Measurements from ENCODE around the gene CIDEC. TPM values are rescaled to one million over a fixed set of nuclear protein-coding genes. Genes with fewer than 3 reads are reported as not detected.

CIDEC gene
- total RNA-seq, result not detected
- under 1 TPM; 0.24 to 0.54 TPM for polyA plus RNA-seq (ENCODE audit: insufficient read length in 2 of 2)
- long read RNA-seq, donor 1, partial matches to known transcripts, result 7 of 22 reads
- long read RNA-seq, donor 1, other reads (novel, unspliced or antisense), result 15 of 22 reads
- long read RNA-seq, donor 2, result 0 reads
- long read RNA-seq, donor 3, result 0 reads
- long read RNA-seq, donor 4, partial matches to known transcripts, result 120 of 120 reads
- long read RNA-seq, donor 4, other reads (novel, unspliced or antisense), result 0 of 120 reads

DNA sequence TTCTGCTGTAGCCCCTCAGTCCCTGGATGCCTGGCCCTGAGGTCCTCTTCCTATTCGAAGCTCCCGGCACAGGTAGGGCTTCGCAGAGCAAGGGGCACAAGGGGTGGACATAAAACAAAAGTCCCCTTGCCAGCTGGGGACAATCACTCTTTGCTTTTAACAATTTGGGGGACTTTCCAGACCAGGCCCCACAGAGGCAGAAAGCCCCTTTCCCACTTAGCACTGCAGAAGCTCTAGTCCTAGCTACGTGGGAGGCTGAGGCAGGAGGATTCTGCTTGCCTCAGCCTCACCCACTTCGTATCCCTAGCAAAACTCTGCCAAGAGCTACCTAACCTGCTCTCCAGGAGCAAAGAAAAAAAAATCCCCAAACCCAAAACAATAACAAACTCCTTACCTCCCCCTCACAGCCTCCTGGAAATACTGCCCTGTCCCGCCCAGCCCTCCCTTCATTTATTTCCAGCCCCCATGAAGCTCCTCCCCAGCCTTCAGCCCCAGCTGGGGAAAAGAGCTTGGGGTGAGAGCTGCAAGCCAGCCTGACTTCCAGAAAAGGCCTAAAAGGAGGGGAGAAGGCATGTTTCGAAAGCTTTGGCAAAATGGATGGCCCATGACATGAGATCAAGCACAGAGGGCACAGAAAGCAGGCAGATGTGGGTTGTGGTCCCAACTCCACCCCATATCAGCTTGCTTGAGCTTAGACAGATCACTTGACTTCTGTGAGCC, at the start of gene CIDEC:
CIDEC (minus strand) TSS at position 424 of the 720 bp plus-strand sequence. CDS start 1,767 bp downstream, outside the sequence.
- no peaks in the 10 kb centered on the region for H3K4me1 ChIP-seq (ENCODE audit: control insufficient read depth, insufficient read depth, low read length)
- no peaks in the 10 kb centered on the region for H3K27me3 ChIP-seq (ENCODE audit: control insufficient read depth, insufficient read depth, low read length)
- no peaks in the 10 kb centered on the region for H3K9me3 ChIP-seq (ENCODE audit: control insufficient read depth, insufficient read depth, low read length)
- no peak for DNase-seq (ENCODE audit: low read depth in 4 of 6, low spot score in 6 of 6)
- H3K36me3 ChIP-seq (ENCODE audit: control insufficient read depth, insufficient read depth, low read length), result no peaks in the 10 kb centered on the region
- H3K27ac ChIP-seq (ENCODE audit: low read depth, low read length), result no peak within 1 kb of the TSS
- 78% methylated on average over 6 of the region's 7 CpGs for WGBS (ENCODE audit: insufficient coverage)
- no peak within 1 kb of the TSS for H3K4me3 ChIP-seq (ENCODE audit: low read depth, low read length)

DNA sequence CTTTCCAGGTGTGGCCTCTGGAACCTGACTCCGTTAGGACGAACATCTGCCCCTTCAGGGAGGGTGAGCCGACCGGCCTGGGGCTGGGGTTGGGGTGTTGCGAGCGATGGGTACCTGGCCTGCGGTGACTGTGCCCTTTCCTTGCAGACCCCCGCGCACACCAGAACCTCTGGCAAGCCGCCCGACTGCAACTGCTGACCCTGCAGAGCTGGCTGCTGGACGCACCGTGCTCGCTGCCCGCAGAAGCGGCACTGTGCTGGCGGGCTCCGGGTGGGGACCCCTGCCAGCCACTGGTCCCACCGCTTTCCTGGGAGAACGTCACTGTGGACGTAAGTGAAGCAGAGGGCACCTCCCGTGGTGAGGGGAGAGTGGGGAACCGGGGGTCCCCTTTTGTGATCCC, 48.1 kb upstream of the CIDEC start:
- H3K4me1 ChIP-seq (ENCODE audit: control insufficient read depth, insufficient read depth, low read length), result peaks cover 11% of the 10 kb centered on the region
- no peaks in the 10 kb centered on the region for H3K27me3 ChIP-seq (ENCODE audit: control insufficient read depth, insufficient read depth, low read length)
- H3K36me3 ChIP-seq (ENCODE audit: control insufficient read depth, insufficient read depth, low read length), result peaks cover 10% of the 10 kb centered on the region
- no peak overlapping the region for H3K4me3 ChIP-seq (ENCODE audit: low read depth, low read length)
- H3K27ac ChIP-seq (ENCODE audit: low read depth, low read length), result no peak overlapping the region
- H3K9me3 ChIP-seq (ENCODE audit: control insufficient read depth, insufficient read depth, low read length), result no peaks in the 10 kb centered on the region
- DNase-seq (ENCODE audit: low read depth in 4 of 6, low spot score in 6 of 6), result no peak
- WGBS (ENCODE audit: insufficient coverage), result 95% methylated on average over 20 of the region's 23 CpGs

DNA sequence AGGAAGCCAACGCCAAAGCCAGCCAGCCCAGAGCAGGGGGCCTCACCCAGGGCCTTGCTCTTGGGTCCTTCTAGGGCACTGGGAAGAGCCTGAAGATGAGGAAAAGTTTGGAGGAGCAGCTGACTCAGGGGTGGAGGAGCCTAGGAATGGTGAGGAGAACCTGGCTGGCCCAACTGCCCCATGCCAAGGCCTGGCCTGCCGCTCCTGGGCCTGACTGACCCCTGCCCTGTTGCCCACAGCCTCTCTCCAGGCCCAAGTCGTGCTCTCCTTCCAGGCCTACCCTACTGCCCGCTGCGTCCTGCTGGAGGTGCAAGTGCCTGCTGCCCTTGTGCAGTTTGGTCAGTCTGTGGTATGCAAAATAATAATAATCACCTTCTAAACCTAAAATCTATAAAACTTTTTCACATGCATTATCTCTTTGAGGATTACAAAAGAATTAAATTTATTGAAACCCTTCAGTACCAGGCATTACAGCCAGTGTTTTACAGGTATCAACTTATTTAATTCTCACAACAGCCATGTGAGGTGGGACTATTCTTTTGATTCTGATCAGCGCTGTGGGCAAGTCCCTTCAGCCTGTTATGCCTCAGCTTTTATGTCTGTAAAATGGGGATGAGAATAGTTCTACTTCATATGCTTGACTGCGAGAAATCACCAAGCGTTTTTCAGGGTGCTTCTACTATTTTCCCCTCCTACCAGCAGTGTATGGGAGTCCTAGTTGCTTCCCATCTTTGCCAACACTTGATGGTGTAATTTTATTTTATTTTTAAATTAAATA, 38.4 kb upstream of the CIDEC start:
- no peak for DNase-seq (ENCODE audit: low read depth in 4 of 6, low spot score in 6 of 6)
- H3K27ac ChIP-seq (ENCODE audit: low read depth, low read length), result no peak overlapping the region
- H3K27me3 ChIP-seq (ENCODE audit: control insufficient read depth, insufficient read depth, low read length), result no peaks in the 10 kb centered on the region
- H3K4me1 ChIP-seq (ENCODE audit: control insufficient read depth, insufficient read depth, low read length), result peaks cover 37% of the 10 kb centered on the region
- peaks cover 7% of the 10 kb centered on the region for H3K36me3 ChIP-seq (ENCODE audit: control insufficient read depth, insufficient read depth, low read length)
- WGBS (ENCODE audit: insufficient coverage), result 94% methylated on average over 3 of the region's 8 CpGs
- no peaks in the 10 kb centered on the region for H3K9me3 ChIP-seq (ENCODE audit: control insufficient read depth, insufficient read depth, low read length)
- H3K4me3 ChIP-seq (ENCODE audit: low read depth, low read length), result no peak overlapping the region

DNA sequence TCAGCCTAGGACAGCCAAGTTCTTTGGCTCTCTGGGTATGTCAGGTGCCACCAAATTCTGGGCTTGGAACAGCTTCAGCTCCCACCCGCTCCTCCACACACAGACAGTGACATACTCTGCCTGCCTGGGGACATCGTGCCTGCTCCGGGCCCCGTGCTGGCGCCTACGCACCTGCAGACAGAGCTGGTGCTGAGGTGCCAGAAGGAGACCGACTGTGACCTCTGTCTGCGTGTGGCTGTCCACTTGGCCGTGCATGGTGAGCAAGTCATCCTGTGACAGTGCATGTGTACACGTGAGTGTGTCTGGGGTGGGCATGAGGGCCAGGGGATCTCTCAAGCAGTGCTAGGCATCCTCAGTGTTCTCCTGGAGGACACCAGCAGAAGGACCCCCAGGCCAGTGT, 37.8 kb upstream of the CIDEC start:
- no peak for DNase-seq (ENCODE audit: low read depth in 4 of 6, low spot score in 6 of 6)
- Histone ChIP-seq H3K4me3 (ENCODE audit: low read depth, low read length) (no peak overlapping the region), H3K27ac (ENCODE audit: low read depth, low read length) (no peak overlapping the region), H3K4me1 (ENCODE audit: control insufficient read depth, insufficient read depth, low read length) (peaks cover 37% of the 10 kb centered on the region), H3K36me3 (ENCODE audit: control insufficient read depth, insufficient read depth, low read length) (peaks cover 7% of the 10 kb centered on the region), H3K27me3 (ENCODE audit: control insufficient read depth, insufficient read depth, low read length) (no peaks in the 10 kb centered on the region), H3K9me3 (ENCODE audit: control insufficient read depth, insufficient read depth, low read length) (no peaks in the 10 kb centered on the region)
- 95% methylated on average over 10 of the region's 10 CpGs for WGBS (ENCODE audit: insufficient coverage)

GRCh38 chr3:9916734-9917680, 37.0 kb upstream of the CIDEC start, which contains the start of gene IL17RC:
Gene IL17RC, plus strand, starts transcription at chr3:9917098. Its CDS starts 218 bp downstream, at chr3:9917316.
- peaks cover 7% of the 10 kb centered on the region for H3K36me3 ChIP-seq (ENCODE audit: control insufficient read depth, insufficient read depth, low read length)
- no peaks in the 10 kb centered on the region for H3K27me3 ChIP-seq (ENCODE audit: control insufficient read depth, insufficient read depth, low read length)

GRCh38 chr3:9916346-9916733, 36.3 kb upstream of the CIDEC start:
- peak in 1 of 6 donors; percentile 75 for DNase-seq (ENCODE audit: low read depth in 4 of 6, low spot score in 6 of 6)
- H3K27ac ChIP-seq (ENCODE audit: low read depth, low read length), result peak overlapping the region; percentile 91
- peaks cover 37% of the 10 kb centered on the region for H3K4me1 ChIP-seq (ENCODE audit: control insufficient read depth, insufficient read depth, low read length)
- no peaks in the 10 kb centered on the region for H3K9me3 ChIP-seq (ENCODE audit: control insufficient read depth, insufficient read depth, low read length)
- peak overlapping the region; percentile 57 for H3K4me3 ChIP-seq (ENCODE audit: low read depth, low read length)
- WGBS (ENCODE audit: insufficient coverage), result 53% methylated on average over 4 of the region's 7 CpGs
- H3K27me3 ChIP-seq (ENCODE audit: control insufficient read depth, insufficient read depth, low read length), result no peaks in the 10 kb centered on the region
- H3K36me3 ChIP-seq (ENCODE audit: control insufficient read depth, insufficient read depth, low read length), result peaks cover 7% of the 10 kb centered on the region

More at GRCh38 chr3:9916734-9917680, 37.0 kb upstream of the CIDEC start, which contains the start of gene IL17RC:
- H3K4me1 ChIP-seq (ENCODE audit: control insufficient read depth, insufficient read depth, low read length), result peaks cover 37% of the 10 kb centered on the region
- H3K27ac ChIP-seq (ENCODE audit: low read depth, low read length), result peak within 1 kb of the TSS; percentile 91
- peak in 2 of 6 donors; percentile 45 to 86 for DNase-seq (ENCODE audit: low read depth in 4 of 6, low spot score in 6 of 6)
- peak within 1 kb of the TSS; percentile 57 for H3K4me3 ChIP-seq (ENCODE audit: low read depth, low read length)
- 33% methylated on average over 16 of the region's 19 CpGs for WGBS (ENCODE audit: insufficient coverage)
- no peaks in the 10 kb centered on the region for H3K9me3 ChIP-seq (ENCODE audit: control insufficient read depth, insufficient read depth, low read length)

GRCh38 chr3:9915254-9916141, 35.4 kb upstream of the CIDEC start:
- H3K9me3 ChIP-seq (ENCODE audit: control insufficient read depth, insufficient read depth, low read length), result no peaks in the 10 kb centered on the region
- H3K27ac ChIP-seq (ENCODE audit: low read depth, low read length), result peak overlapping the region; percentile 91
- under 1% methylated on average over 92 of the region's 99 CpGs for WGBS (ENCODE audit: insufficient coverage)
- H3K27me3 ChIP-seq (ENCODE audit: control insufficient read depth, insufficient read depth, low read length), result no peaks in the 10 kb centered on the region
- peaks cover 37% of the 10 kb centered on the region for H3K4me1 ChIP-seq (ENCODE audit: control insufficient read depth, insufficient read depth, low read length)
- H3K4me3 ChIP-seq (ENCODE audit: low read depth, low read length), result peak overlapping the region; percentile 54
- H3K36me3 ChIP-seq (ENCODE audit: control insufficient read depth, insufficient read depth, low read length), result peaks cover 6% of the 10 kb centered on the region
- DNase-seq (ENCODE audit: low read depth in 4 of 6, low spot score in 6 of 6), result peak in 3 of 6 donors; percentile 26 to 80 (median 78)

DNA sequence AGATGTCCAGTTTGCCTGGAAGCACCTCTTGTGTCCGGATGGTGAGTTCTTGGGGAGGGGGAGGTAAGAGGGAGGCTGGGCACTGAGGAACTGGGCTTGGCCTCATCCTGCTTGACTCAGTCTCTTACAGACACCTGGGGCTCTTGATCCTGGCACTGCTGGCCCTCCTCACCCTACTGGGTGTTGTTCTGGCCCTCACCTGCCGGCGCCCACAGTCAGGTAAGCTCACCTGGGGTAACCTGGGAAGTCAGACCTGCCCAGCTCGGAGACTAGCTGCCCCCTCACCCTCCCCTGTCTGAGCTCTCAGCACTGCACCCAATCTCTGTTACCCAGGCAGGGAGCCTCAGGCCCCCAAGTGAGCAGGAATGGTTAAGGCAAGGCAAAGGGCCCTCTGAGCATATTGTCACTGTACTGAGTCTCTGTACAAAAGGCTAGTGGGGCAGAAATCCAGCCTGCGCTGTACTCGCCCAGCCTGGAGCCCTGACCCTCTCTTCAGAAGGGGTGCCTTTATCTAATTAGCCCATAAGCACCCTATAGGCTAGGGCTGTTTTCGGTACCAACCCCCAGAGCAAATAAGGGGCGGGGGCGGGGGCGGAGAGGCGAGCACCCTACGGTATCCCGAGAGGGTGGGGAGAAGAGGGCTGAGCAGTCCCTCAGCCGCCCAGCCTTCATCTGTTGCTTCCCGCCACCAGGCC, 34.7 kb upstream of the CIDEC start:
- Histone ChIP-seq H3K27me3 (ENCODE audit: control insufficient read depth, insufficient read depth, low read length) (no peaks in the 10 kb centered on the region), H3K4me3 (ENCODE audit: low read depth, low read length) (peak overlapping the region; percentile 31), H3K36me3 (ENCODE audit: control insufficient read depth, insufficient read depth, low read length) (peaks cover 3% of the 10 kb centered on the region), H3K4me1 (ENCODE audit: control insufficient read depth, insufficient read depth, low read length) (peaks cover 37% of the 10 kb centered on the region), H3K9me3 (ENCODE audit: control insufficient read depth, insufficient read depth, low read length) (no peaks in the 10 kb centered on the region), H3K27ac (ENCODE audit: low read depth, low read length) (peak overlapping the region; percentile 69)
- WGBS (ENCODE audit: insufficient coverage), result 33% methylated on average over 11 of the region's 15 CpGs
- DNase-seq (ENCODE audit: low read depth in 4 of 6, low spot score in 6 of 6), result no peak
